Neural progenitor cell (in vitro differentiated cells): ENCODE data around the gene CDH13. TPM values are rescaled to one million over a fixed set of nuclear protein-coding genes. Genes with fewer than 3 reads are reported as not detected.

Experiments
- DNase-seq: peaks from one replicate; pipeline ENCODE4 v3.0.0-alpha.2; 2016; ENCODE audit warnings: low spot score
- H2AFZ ChIP-seq: fragments of 200-600 bp; sonication (generic); replicated peaks from 2 replicates; pipeline ENCODE4 v1.6.1; 2016; ENCODE audit warnings: antibody characterized with exemption
- H3F3A ChIP-seq: fragments of 200-600 bp; sonication (generic); 2 replicates; pipeline ENCODE4 v1.6.1; 2016; ENCODE audit warnings: antibody characterized with exemption, low read depth
- H3K27ac ChIP-seq: fragments of 200-600 bp; sonication (generic); 2 replicates; pipeline ENCODE4 v1.5.1; 2016; ENCODE audit warnings: mild to moderate bottlenecking
- H3K27me3 ChIP-seq: fragments of 200-600 bp; sonication (generic); 2 replicates; pipeline ENCODE4 v1.6.1; 2016; ENCODE audit warnings: mild to moderate bottlenecking, moderate library complexity
- H3K36me3 ChIP-seq: fragments of 200-600 bp; sonication (generic); 2 replicates; pipeline ENCODE4 v1.5.1; 2016
- H3K4me1 ChIP-seq: fragments of 200-600 bp; sonication (generic); 2 replicates; pipeline ENCODE4 v1.6.1; 2016; ENCODE audit warnings: mixed run types
- H3K4me2 ChIP-seq: fragments of 200-600 bp; sonication (generic); 2 replicates; pipeline ENCODE4 v1.6.1; 2016
- H3K4me3 ChIP-seq: fragments of 200-600 bp; sonication (generic); 2 replicates; pipeline ENCODE4 v1.5.1; 2016
- H3K79me2 ChIP-seq: fragments of 200-600 bp; sonication (generic); 2 replicates; pipeline ENCODE4 v1.6.1; 2016; ENCODE audit warnings: low read depth
- H3K9ac ChIP-seq: fragments of 200-600 bp; sonication (generic); 2 replicates; pipeline ENCODE4 v1.6.1; 2016
- H3K9me3 ChIP-seq: fragments of 200-600 bp; sonication (generic); 2 replicates; pipeline ENCODE4 v1.5.1; 2016; ENCODE audit warnings: low read depth
- H4K20me1 ChIP-seq: fragments of 200-600 bp; sonication (generic); 2 replicates; pipeline ENCODE4 v1.6.1; 2016; ENCODE audit warnings: low read depth
- H3K27ac Mint-ChIP-seq: 3 replicates; pipeline ENCODE4 v1.8.0; 2021; ENCODE audit warnings: mixed read lengths
- H3K27me3 Mint-ChIP-seq: 2 replicates; pipeline ENCODE4 v1.8.0; 2022; ENCODE audit warnings: low read depth, mild to moderate bottlenecking, inconsistent platforms, moderate library complexity, mixed read lengths; ENCODE audit not compliant: insufficient read depth
- H3K36me3 Mint-ChIP-seq: 3 replicates; pipeline ENCODE4 v1.8.0; 2021; ENCODE audit warnings: mixed read lengths
- H3K4me1 Mint-ChIP-seq: 3 replicates; pipeline ENCODE4 v1.8.0; 2021; ENCODE audit warnings: mixed read lengths
- H3K4me3 Mint-ChIP-seq: 3 replicates; pipeline ENCODE4 v1.8.0; 2021; ENCODE audit warnings: mild to moderate bottlenecking, moderate library complexity, mixed read lengths
- H3K9me3 Mint-ChIP-seq: 3 replicates; pipeline ENCODE4 v1.8.0; 2020; ENCODE audit warnings: mixed read lengths
- CTCF ChIP-seq: fragments of 200-600 bp; sonication (generic); IDR thresholded peaks from 2 replicates; pipeline ENCODE4 v1.5.1; 2017; ENCODE audit warnings: antibody characterized with exemption, mild to moderate bottlenecking
- EZH2 ChIP-seq: fragments of 200-600 bp; sonication (generic); IDR thresholded peaks from 2 replicates; pipeline ENCODE4 v1.6.1; 2017; ENCODE audit warnings: antibody characterized with exemption, mild to moderate bottlenecking, moderate library complexity
- EZH2phosphoT487 ChIP-seq: fragments of 200-600 bp; sonication (generic); IDR thresholded peaks from 2 replicates; pipeline ENCODE4 v1.6.1; 2017; ENCODE audit warnings: antibody characterized with exemption
- total RNA-seq: library from RNA; depleted of rRNA; stranded (reverse); fragments of >200 nt; gene quantifications from 2 replicates; pipeline ENCODE4 v1.2.3, GENCODE V29; 2015; ENCODE audit warnings: low replicate concordance

Gene CDH13
- total RNA-seq, 1 donor from 2014 or later, result 3.0 TPM

DNA sequence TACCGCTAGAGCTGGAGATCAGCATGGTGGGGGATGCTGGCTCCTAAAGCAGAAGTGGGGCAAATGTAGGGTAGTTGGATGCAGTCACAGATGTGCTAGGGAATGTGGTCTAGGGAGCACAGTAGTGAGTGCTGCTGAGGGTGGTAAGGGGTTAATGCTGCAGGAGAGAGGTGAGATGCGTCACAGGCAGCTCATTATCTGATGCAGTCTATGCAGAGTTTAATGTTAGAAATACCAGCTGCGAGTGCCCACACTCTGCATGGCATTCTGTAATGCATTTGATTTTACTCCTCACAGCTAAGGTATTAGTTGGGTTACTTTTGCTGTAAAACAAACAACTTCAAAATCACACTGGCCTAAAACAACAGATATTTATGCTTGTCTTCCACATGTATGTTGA is 689.7 kb downstream of the CDH13 start:
- no peaks in the 10 kb centered on the region for H4K20me1 ChIP-seq
- no peak for DNase-seq
- H3K4me3 ChIP-seq, result no peak overlapping the region
- TF ChIP-seq EZH2phosphoT487 (no peak), CTCF (no peak), EZH2 (no peak)
- Mint-ChIP-seq H3K36me3 (no peaks in the 10 kb centered on the region), H3K27ac (no peak overlapping the region), H3K9me3 (no peaks in the 10 kb centered on the region), H3K4me3 (no peak overlapping the region), H3K4me1 (peaks cover 11% of the 10 kb centered on the region), H3K27me3 (peaks cover 4% of the 10 kb centered on the region)
- no peak overlapping the region for H2AFZ ChIP-seq
- no peak overlapping the region for H3K9ac ChIP-seq
- H3K4me2 ChIP-seq, result no peak overlapping the region
- no peaks in the 10 kb centered on the region for H3F3A ChIP-seq
- no peak overlapping the region for H3K27ac ChIP-seq
- H3K4me1 ChIP-seq, result no peaks in the 10 kb centered on the region
- H3K79me2 ChIP-seq, result no peaks in the 10 kb centered on the region
- no peaks in the 10 kb centered on the region for H3K36me3 ChIP-seq
- no peaks in the 10 kb centered on the region for H3K27me3 ChIP-seq
- no peaks in the 10 kb centered on the region for H3K9me3 ChIP-seq

- no peak overlapping the region for H3K27ac Mint-ChIP-seq
- DNase-seq, result no peak
- TF ChIP-seq EZH2phosphoT487, result no peak
- TF ChIP-seq EZH2, result no peak
- TF ChIP-seq CTCF, result no peak
- no peaks in the 10 kb centered on the region for H3K36me3 Mint-ChIP-seq
- Histone ChIP-seq H3K9me3 (no peaks in the 10 kb centered on the region), H3K4me2 (no peak overlapping the region), H4K20me1 (no peaks in the 10 kb centered on the region), H3K79me2 (no peaks in the 10 kb centered on the region), H3K9ac (no peak overlapping the region), H3K4me1 (no peaks in the 10 kb centered on the region), H3K27ac (no peak overlapping the region), H3K27me3 (no peaks in the 10 kb centered on the region), H3K36me3 (no peaks in the 10 kb centered on the region), H3K4me3 (no peak overlapping the region), H2AFZ (no peak overlapping the region), H3F3A (no peaks in the 10 kb centered on the region)
- no peaks in the 10 kb centered on the region for H3K9me3 Mint-ChIP-seq
- H3K4me1 Mint-ChIP-seq, result peaks cover 15% of the 10 kb centered on the region
- no peak overlapping the region for H3K4me3 Mint-ChIP-seq
- H3K27me3 Mint-ChIP-seq, result peaks cover 2% of the 10 kb centered on the region
Observed at GRCh38 chr16:83318390-83318789, 691.6 kb downstream of the CDH13 start.

DNA sequence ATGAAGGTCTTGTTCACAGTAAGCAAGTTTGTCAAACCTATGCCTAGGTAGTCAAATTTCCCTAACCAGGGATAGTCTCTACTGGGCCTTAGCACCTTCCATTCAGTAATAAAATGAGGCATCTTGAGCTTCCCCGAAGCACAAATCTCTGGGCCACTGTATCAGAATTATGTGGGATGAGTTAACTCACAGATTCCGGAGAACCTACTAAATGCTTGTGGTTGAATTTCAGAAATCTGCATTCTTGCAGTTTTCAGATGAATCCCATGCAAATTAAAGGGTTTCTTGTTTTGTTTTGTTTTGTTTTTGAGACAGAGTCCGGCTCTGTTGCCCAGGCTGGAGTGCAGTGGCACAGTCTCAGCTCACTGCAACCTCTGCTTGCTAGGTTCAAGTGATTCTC is 702.2 kb downstream of the CDH13 start:
- Histone ChIP-seq H3K36me3 (no peaks in the 10 kb centered on the region), H4K20me1 (no peaks in the 10 kb centered on the region)

More for the DNA sequence above, 702.2 kb downstream of the CDH13 start:
- Mint-ChIP-seq H3K9me3 (no peaks in the 10 kb centered on the region), H3K4me1 (no peaks in the 10 kb centered on the region), H3K27me3 (no peaks in the 10 kb centered on the region), H3K27ac (no peak overlapping the region), H3K4me3 (no peak overlapping the region), H3K36me3 (no peaks in the 10 kb centered on the region)
- Histone ChIP-seq H2AFZ (no peak overlapping the region), H3K27me3 (no peaks in the 10 kb centered on the region), H3K9ac (no peak overlapping the region), H3K4me3 (no peak overlapping the region), H3F3A (no peaks in the 10 kb centered on the region), H3K27ac (no peak overlapping the region), H3K79me2 (no peaks in the 10 kb centered on the region), H3K4me1 (no peaks in the 10 kb centered on the region), H3K4me2 (no peak overlapping the region), H3K9me3 (no peaks in the 10 kb centered on the region)
- no peak for DNase-seq
- no peak for TF ChIP-seq CTCF
